Hindlimb muscle (tissue), 1 donor: Measurements from ENCODE around the gene PACRG. TPM values are rescaled to one million over a fixed set of nuclear protein-coding genes. Genes with fewer than 3 reads are reported as not detected.

Source experiments
- DNase-seq: peaks from one replicate; pipeline ENCODE4 v3.0.0-alpha.2; 2013
- polyA plus RNA-seq: library from polyadenylated mRNA; unstranded; fragments of 120-200 nt; gene quantifications from one replicate; pipeline ENCODE4 v1.2.1, GENCODE V29; 2013; ENCODE audit not compliant: insufficient read length

The PACRG gene
- polyA plus RNA-seq, 1 donor, result 1.7 TPM

- DNase-seq, result no peak
Observed at GRCh38 chr6:162868397-162868796, 140.6 kb downstream of the PACRG start.

- no peak for DNase-seq
Observed at GRCh38 chr6:162871966-162872365, 144.2 kb downstream of the PACRG start.

- peak; percentile 8 for DNase-seq
Observed at GRCh38 chr6:162873537-162873936, 145.8 kb downstream of the PACRG start.

- no peak for DNase-seq
Observed at GRCh38 chr6:162875070-162875469, 147.3 kb downstream of the PACRG start.

- DNase-seq, result no peak
Observed at GRCh38 chr6:162882801-162883481, 155.2 kb downstream of the PACRG start.

- DNase-seq, result no peak
Observed at GRCh38 chr6:162887981-162888689, 160.4 kb downstream of the PACRG start.

GRCh38 chr6:162889303-162889702, 161.5 kb downstream of the PACRG start:
- DNase-seq, result no peak

- no peak for DNase-seq
Observed at GRCh38 chr6:162898011-162898410, 170.2 kb downstream of the PACRG start.

GRCh38 chr6:162899148-162899547, 171.4 kb downstream of the PACRG start:
- DNase-seq, result no peak

- DNase-seq, result no peak
Observed at GRCh38 chr6:162900503-162900902, 172.7 kb downstream of the PACRG start.

GRCh38 chr6:162904069-162904663, 176.4 kb downstream of the PACRG start:
- no peak for DNase-seq

GRCh38 chr6:162906479-162906878, 178.7 kb downstream of the PACRG start:
- no peak for DNase-seq

- no peak for DNase-seq
Observed at GRCh38 chr6:162907876-162908481, 180.2 kb downstream of the PACRG start.

GRCh38 chr6:162913206-162913605, 185.4 kb downstream of the PACRG start:
- no peak for DNase-seq

- no peak for DNase-seq
Observed at GRCh38 chr6:162917506-162917905, 189.7 kb downstream of the PACRG start.

- DNase-seq, result no peak
Observed at GRCh38 chr6:162921062-162921461, 193.3 kb downstream of the PACRG start.

GRCh38 chr6:162921510-162922040, 193.8 kb downstream of the PACRG start:
- no peak for DNase-seq

GRCh38 chr6:162922563-162923166, 194.9 kb downstream of the PACRG start:
- DNase-seq, result no peak

GRCh38 chr6:162934844-162935243, 207.1 kb downstream of the PACRG start:
- no peak for DNase-seq

- no peak for DNase-seq
Observed at GRCh38 chr6:162940426-162940825, 212.7 kb downstream of the PACRG start.

GRCh38 chr6:162941128-162941527, 213.4 kb downstream of the PACRG start:
- no peak for DNase-seq

- DNase-seq, result no peak
Observed at GRCh38 chr6:162942866-162943265, 215.1 kb downstream of the PACRG start.

GRCh38 chr6:162943369-162943768, 215.6 kb downstream of the PACRG start:
- DNase-seq, result no peak
